GM12872 (cell line): ENCODE data around the gene PSTPIP2.

ENCODE experiments used
- CTCF ChIP-seq: IDR thresholded peaks from 3 replicates; pipeline ENCODE4 v1.5.1; 2011; ENCODE audit warnings: low read depth, mild to moderate bottlenecking, low read length, moderate library complexity; ENCODE audit not compliant: insufficient read depth

Gene PSTPIP2

GRCh38 chr18:46097801-46098615 is 25.9 kb upstream of the PSTPIP2 start, which contains the start of gene ATP5F1A:
ATP5F1A (minus strand) TSS chr18:46098296; CDS start chr18:46098231, 65 bp downstream.
- TF ChIP-seq CTCF, result 0 out of 3 replicates have a peak, but pooled peaks have one; percentile 12

GRCh38 chr18:46097431-46097800 is 25.4 kb upstream of the PSTPIP2 start:
- TF ChIP-seq CTCF, result no peak

GRCh38 chr18:46096651-46097300 is 24.7 kb upstream of the PSTPIP2 start:
- TF ChIP-seq CTCF, result no peak

GRCh38 chr18:46095532-46095931 is 23.5 kb upstream of the PSTPIP2 start:
- TF ChIP-seq CTCF, result no peak

GRCh38 chr18:46084431-46084830 is 12.4 kb upstream of the PSTPIP2 start:
- no peak for TF ChIP-seq CTCF

GRCh38 chr18:46080156-46080555 is 8.1 kb upstream of the PSTPIP2 start:
- TF ChIP-seq CTCF, result no peak

GRCh38 chr18:46079336-46079735 is 7.3 kb upstream of the PSTPIP2 start:
- TF ChIP-seq CTCF, result no peak
